GM18909 (cell line): ENCODE results near the gene OR6C76.

ENCODE experiments used
- ATAC-seq: cut with Tn5 transposase; IDR thresholded peaks from one replicate; pipeline ENCODE4 v1.9.1; 2021; ENCODE audit warnings: mild to moderate bottlenecking; ENCODE audit not compliant: unreplicated experiment, poor library complexity

Gene OR6C76

GRCh38 chr12:55467836-55468235, 41.8 kb downstream of the OR6C76 start:
- no peak for ATAC-seq

- no peak for ATAC-seq
Observed at GRCh38 chr12:55469291-55469690, 43.2 kb downstream of the OR6C76 start.

- no peak for ATAC-seq
Observed at GRCh38 chr12:55470088-55470829, 44.2 kb downstream of the OR6C76 start, which contains the start of gene OR6C70. OR6C70 (minus strand) TSS chr12:55470138; CDS start chr12:55470138, 0 bp downstream.

- ATAC-seq: no peak
Observed at GRCh38 chr12:55472264-55472663, 46.2 kb downstream of the OR6C76 start.
